CD4-positive, alpha-beta memory T cell (primary cell): ENCODE results near the gene RSPH1. TPM values are rescaled to one million over a fixed set of nuclear protein-coding genes. Genes with fewer than 3 reads are reported as not detected.
A peak's percentile ranks its signal among the peaks of the same experiment; 100 is the strongest.

Experiments
- CTCF ChIA-PET: fragments of 350-600 bp; sonication (Branson Sonifier 250); formaldehyde crosslinking; loops from one replicate; lab custom pipeline; 2021; ENCODE audit warnings: inconsistent platforms; ENCODE audit not compliant: partially characterized antibody; lab: Charles Lee
- POLR2A ChIA-PET: fragments of 350-600 bp; sonication (Branson Sonifier 250); formaldehyde crosslinking; loops from one replicate; lab custom pipeline; 2021; ENCODE audit not compliant: partially characterized antibody; lab: Charles Lee
- DNase-seq, 5 donors: peaks; one replicate each; pipeline versions ENCODE4 v3.0.0 to v3.0.0-alpha.2; 2020 to 2022; ENCODE audit warnings: mixed read lengths in 1 of 5
- H3K27ac ChIP-seq: one replicate; pipeline ENCODE4 v1.7.0; 2013; ENCODE audit warnings: low read depth, low read length
- H3K27me3 ChIP-seq: 2 replicates; pipeline ENCODE4 v1.7.0; 2013; ENCODE audit warnings: mild to moderate bottlenecking, low read length, moderate library complexity; ENCODE audit not compliant: insufficient read depth
- H3K36me3 ChIP-seq: 2 replicates; pipeline ENCODE4 v1.7.0; 2013; ENCODE audit warnings: mild to moderate bottlenecking, low read length, moderate library complexity; ENCODE audit not compliant: insufficient read depth
- H3K4me1 ChIP-seq: 2 replicates; pipeline ENCODE4 v1.7.0; 2013; ENCODE audit warnings: mild to moderate bottlenecking, low read length, moderate library complexity; ENCODE audit not compliant: insufficient read depth
- H3K4me3 ChIP-seq, 2 donors: one replicate each; pipeline ENCODE4 v1.7.0; 2013; ENCODE audit warnings: low read length in 2 of 2, mild to moderate bottlenecking in 1 of 2
- H3K9me3 ChIP-seq, 2 donors: one replicate each; pipeline ENCODE4 v1.7.0; 2013; ENCODE audit warnings: low read length in 2 of 2, control low read depth in 1 of 2; ENCODE audit not compliant: control insufficient read depth in 1 of 2
- H3K27ac Mint-ChIP-seq, 7 donors: one replicate each; pipeline ENCODE4 v1.8.0; 2020 to 2021; ENCODE audit warnings: mixed read lengths in 7 of 7, mild to moderate bottlenecking in 6 of 7, inconsistent platforms in 3 of 7, moderate library complexity in 3 of 7
- H3K27me3 Mint-ChIP-seq, 2 donors: one replicate each; pipeline ENCODE4 v1.8.0; 2020 to 2021; ENCODE audit warnings: mixed read lengths in 2 of 2
- H3K36me3 Mint-ChIP-seq, 2 donors: one replicate each; pipeline ENCODE4 v1.8.0; 2020 to 2021; ENCODE audit warnings: mixed read lengths in 2 of 2, inconsistent platforms in 1 of 2, mild to moderate bottlenecking in 1 of 2
- H3K4me1 Mint-ChIP-seq, 4 donors: one replicate each; pipeline ENCODE4 v1.8.0; 2020 to 2021; ENCODE audit warnings: mixed read lengths in 4 of 4, mild to moderate bottlenecking in 1 of 4
- H3K4me3 Mint-ChIP-seq, 8 donors: one replicate each; pipeline ENCODE4 v1.8.0; 2020 to 2021; ENCODE audit warnings: mixed read lengths in 8 of 8, mild to moderate bottlenecking in 7 of 8, moderate library complexity in 6 of 8, inconsistent platforms in 3 of 8
- H3K9me3 Mint-ChIP-seq, 8 donors: one replicate each; pipeline ENCODE4 v1.8.0; 2020 to 2021; ENCODE audit warnings: mixed read lengths in 8 of 8, mild to moderate bottlenecking in 5 of 8, inconsistent platforms in 3 of 8, moderate library complexity in 1 of 8
- intact Hi-C: fragments of 100-400 bp; cut with micrococcal nuclease; formaldehyde crosslinking; loops from one replicate; pipeline ENCODE4 v1.15.1; 2023
- polyA plus RNA-seq, 2 donors: library from polyadenylated mRNA; unstranded; fragments of 300-500 nt; fragmentation: Illumina TruSeq; gene quantifications; one replicate each; pipeline ENCODE4 v1.2.3, GENCODE V29; 2021
- total RNA-seq, 2 experiments: library from RNA; stranded (reverse); gene quantifications; one replicate each; pipeline ENCODE4 v1.2.3, GENCODE V29; 2021

The RSPH1 gene
- total and polyA plus RNA-seq, 4 experiments from 2014 or later, result not detected

GRCh38 chr21:42505090-42505726, 9.2 kb upstream of the RSPH1 start:
- Histone ChIP-seq H3K9me3 (no peaks in the 10 kb centered on the region), H3K27ac (no peak overlapping the region), H3K36me3 (no peaks in the 10 kb centered on the region), H3K27me3 (no peaks in the 10 kb centered on the region), H3K4me3 (no peak overlapping the region), H3K4me1 (no peaks in the 10 kb centered on the region)
- ChIA-PET CTCF (no interaction called here), POLR2A (no interaction called here)
- Mint-ChIP-seq H3K27ac (peak overlapping the region in 1 of 7 donors; percentile 6), H3K4me1 (peaks cover 0 to 3% (median under 1%) of the 10 kb centered on the region in 4 donors), H3K36me3 (no peaks in the 10 kb centered on the region), H3K27me3 (peaks cover 2 to 4% of the 10 kb centered on the region in 2 donors), H3K9me3 (no peaks in the 10 kb centered on the region), H3K4me3 (no peak overlapping the region)
- no peak for DNase-seq
- intact Hi-C loops, result no loop called here

GRCh38 chr21:42503711-42504110, 7.7 kb upstream of the RSPH1 start:
- peak overlapping the region in 1 of 7 donors; percentile 23 for H3K27ac Mint-ChIP-seq
- no peaks in the 10 kb centered on the region for H3K9me3 Mint-ChIP-seq
- H3K27me3 Mint-ChIP-seq, result peaks cover 2 to 4% of the 10 kb centered on the region in 2 donors
- Histone ChIP-seq H3K4me1 (no peaks in the 10 kb centered on the region), H3K4me3 (no peak overlapping the region), H3K27ac (no peak overlapping the region), H3K36me3 (no peaks in the 10 kb centered on the region), H3K27me3 (no peaks in the 10 kb centered on the region), H3K9me3 (no peaks in the 10 kb centered on the region)
- no peak for DNase-seq
- intact Hi-C loops, result no loop called here
- H3K4me1 Mint-ChIP-seq, result peaks cover 0 to 3% (median under 1%) of the 10 kb centered on the region in 4 donors
- H3K36me3 Mint-ChIP-seq, result no peaks in the 10 kb centered on the region
- H3K4me3 Mint-ChIP-seq, result no peak overlapping the region
- ChIA-PET POLR2A (no interaction called here), CTCF (interaction anchor here (1.4 kb wide), 1 partner anchor 193 kb away, joined by 3 read pairs; no protein-coding TSS in a partner anchor)

DNA sequence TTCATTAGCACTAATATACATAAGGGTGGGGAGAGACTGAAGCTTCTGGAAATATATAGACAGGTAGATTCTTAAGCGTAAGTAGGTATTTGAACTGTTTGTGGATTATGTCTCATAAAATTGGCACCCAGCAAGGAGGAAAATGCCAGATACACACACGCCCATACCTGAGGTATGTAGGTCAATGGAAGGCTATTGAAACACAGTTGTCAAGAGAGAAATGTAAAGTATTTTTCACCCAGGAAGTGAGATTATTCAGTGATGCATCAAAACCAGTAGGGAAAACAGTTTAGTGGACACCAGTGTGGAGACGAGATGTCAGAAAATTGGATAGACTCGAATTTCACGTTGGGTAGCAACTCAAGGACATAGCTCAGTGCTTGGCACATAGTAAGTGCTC, 4.7 kb upstream of the RSPH1 start:
- Histone ChIP-seq H3K27me3 (no peaks in the 10 kb centered on the region), H3K27ac (no peak overlapping the region), H3K9me3 (no peaks in the 10 kb centered on the region), H3K4me3 (no peak overlapping the region), H3K36me3 (no peaks in the 10 kb centered on the region), H3K4me1 (peaks cover 9% of the 10 kb centered on the region)
- Mint-ChIP-seq H3K4me1 (peaks cover 6 to 19% (median 11%) of the 10 kb centered on the region in 4 donors), H3K9me3 (no peaks in the 10 kb centered on the region), H3K27ac (no peak overlapping the region), H3K4me3 (no peak overlapping the region), H3K36me3 (no peaks in the 10 kb centered on the region), H3K27me3 (peaks cover 4 to 6% of the 10 kb centered on the region in 2 donors)
- intact Hi-C loops, result no loop called here
- ChIA-PET CTCF (no interaction called here), POLR2A (interaction anchor here (1.1 kb wide), 1 partner anchor 27 kb away, joined by 3 read pairs; no protein-coding TSS in a partner anchor)
- DNase-seq, result no peak

DNA sequence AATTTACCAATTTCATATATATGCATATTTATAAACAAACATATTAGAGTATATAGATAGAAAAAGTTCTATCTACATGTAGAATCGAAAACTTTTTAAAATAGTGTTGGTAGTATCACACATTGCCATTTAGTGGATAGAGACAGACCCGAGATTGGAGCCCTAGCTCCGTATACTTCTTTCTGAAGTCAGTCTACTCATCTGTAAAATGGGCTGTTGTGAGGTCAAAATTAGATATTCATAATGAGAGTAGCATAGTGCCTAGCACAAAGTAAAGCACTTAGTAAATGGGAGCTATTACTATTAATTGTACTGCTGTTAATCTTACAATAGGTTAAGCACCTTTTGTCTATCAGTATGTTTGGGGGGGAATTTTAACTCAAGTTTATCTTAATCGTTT, 4.2 kb upstream of the RSPH1 start:
- POLR2A ChIA-PET, result interaction anchor here (1.1 kb wide), 1 partner anchor 27 kb away, joined by 3 read pairs; no protein-coding TSS in a partner anchor
- H3K4me3 Mint-ChIP-seq, result no peak overlapping the region
- intact Hi-C loops, result no loop called here

GRCh38 chr21:42499444-42500112, 3.6 kb upstream of the RSPH1 start:
- Histone ChIP-seq H3K4me3 (no peak overlapping the region), H3K9me3 (no peaks in the 10 kb centered on the region), H3K36me3 (no peaks in the 10 kb centered on the region), H3K27ac (no peak overlapping the region), H3K4me1 (peaks cover 15% of the 10 kb centered on the region), H3K27me3 (no peaks in the 10 kb centered on the region)
- POLR2A ChIA-PET, result interaction anchor here (1.1 kb wide), 1 partner anchor 28 kb away, joined by 3 read pairs; no protein-coding TSS in a partner anchor
- Mint-ChIP-seq H3K36me3 (no peaks in the 10 kb centered on the region), H3K27ac (no peak overlapping the region), H3K4me1 (peaks cover 8 to 23% (median 13%) of the 10 kb centered on the region in 4 donors), H3K27me3 (peaks cover 4 to 6% of the 10 kb centered on the region in 2 donors), H3K9me3 (no peaks in the 10 kb centered on the region), H3K4me3 (no peak overlapping the region)
- CTCF ChIA-PET, result no interaction called here
- DNase-seq, result no peak
- intact Hi-C loops, result loop anchor here (5.0 to 10.0 kb wide), 2 partner anchors 37 to 395 kb away; partner anchors contain the start of gene NDUFV3

More for the DNA sequence above, 4.2 kb upstream of the RSPH1 start:
- Histone ChIP-seq H3K4me3 (no peak overlapping the region), H3K36me3 (no peaks in the 10 kb centered on the region), H3K4me1 (peaks cover 14% of the 10 kb centered on the region), H3K27me3 (no peaks in the 10 kb centered on the region), H3K27ac (no peak overlapping the region), H3K9me3 (no peaks in the 10 kb centered on the region)
- no peaks in the 10 kb centered on the region for H3K36me3 Mint-ChIP-seq
- no peaks in the 10 kb centered on the region for H3K9me3 Mint-ChIP-seq
- H3K4me1 Mint-ChIP-seq, result peaks cover 8 to 23% (median 14%) of the 10 kb centered on the region in 4 donors
- no peak overlapping the region for H3K27ac Mint-ChIP-seq
- CTCF ChIA-PET, result no interaction called here
- DNase-seq, result no peak
- peaks cover 4 to 6% of the 10 kb centered on the region in 2 donors for H3K27me3 Mint-ChIP-seq

GRCh38 chr21:42498012-42498411, 2.0 kb upstream of the RSPH1 start:
- H3K4me3 ChIP-seq, result no peak overlapping the region
- H3K27me3 Mint-ChIP-seq, result peaks cover 4 to 6% of the 10 kb centered on the region in 2 donors
- H3K4me1 ChIP-seq, result peaks cover 15% of the 10 kb centered on the region
- no peaks in the 10 kb centered on the region for H3K9me3 ChIP-seq
- H3K36me3 ChIP-seq, result no peaks in the 10 kb centered on the region
- H3K9me3 Mint-ChIP-seq, result no peaks in the 10 kb centered on the region
- H3K4me1 Mint-ChIP-seq, result peaks cover 8 to 20% (median 13%) of the 10 kb centered on the region in 4 donors
- H3K27me3 ChIP-seq, result no peaks in the 10 kb centered on the region
- ChIA-PET CTCF (no interaction called here), POLR2A (interaction anchor here (1.8 kb wide), 1 partner anchor 29 kb away, joined by 8 read pairs; no protein-coding TSS in a partner anchor)
- H3K4me3 Mint-ChIP-seq, result no peak overlapping the region
- intact Hi-C loops, result loop anchor here (5.0 to 10.0 kb wide), 2 partner anchors 36 to 397 kb away; partner anchors contain the start of gene NDUFV3
- no peak for DNase-seq
- H3K36me3 Mint-ChIP-seq, result no peaks in the 10 kb centered on the region
- no peak overlapping the region for H3K27ac ChIP-seq
- H3K27ac Mint-ChIP-seq, result no peak overlapping the region

- Histone ChIP-seq H3K36me3 (no peaks in the 10 kb centered on the region), H3K4me1 (peaks cover 15% of the 10 kb centered on the region), H3K4me3 (peak overlapping the region; percentile 60 to 71), H3K27me3 (no peaks in the 10 kb centered on the region), H3K27ac (peak overlapping the region; percentile 79), H3K9me3 (no peaks in the 10 kb centered on the region)
- peak in 1 of 5 donors; percentile 48 for DNase-seq
- CTCF ChIA-PET, result no interaction called here
- Mint-ChIP-seq H3K27ac (peak overlapping the region; percentile 82 to 97 (median 94)), H3K27me3 (peaks cover 4 to 6% of the 10 kb centered on the region in 2 donors), H3K9me3 (no peaks in the 10 kb centered on the region), H3K4me1 (peaks cover 8 to 20% (median 15%) of the 10 kb centered on the region in 4 donors), H3K36me3 (no peaks in the 10 kb centered on the region), H3K4me3 (peak overlapping the region; percentile 86 to 96 (median 92))
- POLR2A ChIA-PET, result interaction anchor here (1.0 to 1.8 kb wide), 4 partner anchors 17 to 280 kb away, joined by 3 to 8 read pairs (median 4); partner anchors contain the start of gene SLC37A1
- intact Hi-C loops, result loop anchor here (1.0 to 10.0 kb wide), 6 partner anchors 16 to 487 kb away; partner anchors contain the start of genes NDUFV3, PKNOX1, SLC37A1 and ZBTB21
Measured at GRCh38 chr21:42496839-42497202, 797 bp upstream of the RSPH1 start.
